Ishikawa (cell line): ENCODE results near the gene SLC25A28.

Experiments used
- EP300 ChIP-seq: IDR thresholded peaks from 2 replicates; pipeline ENCODE4 v1.6.1; 2012; ENCODE audit warnings: borderline replicate concordance
- REST ChIP-seq: IDR thresholded peaks from 2 replicates; pipeline ENCODE4 v1.6.1; 2012; ENCODE audit warnings: low read depth, mild to moderate bottlenecking
- TEAD4 ChIP-seq: IDR thresholded peaks from 2 replicates; pipeline ENCODE4 v1.6.1; 2012
- YY1 ChIP-seq: IDR thresholded peaks from 2 replicates; pipeline ENCODE4 v1.6.1; 2012; ENCODE audit warnings: low read depth
- ZBTB7A ChIP-seq: IDR thresholded peaks from 2 replicates; pipeline ENCODE4 v1.6.1; 2012; ENCODE audit warnings: low read depth

- TF ChIP-seq TEAD4 (no peak), ZBTB7A (no peak), EP300 (no peak), REST (no peak), YY1 (no peak)
These were observed 46.4 kb downstream of the SLC25A28 start for GRCh38 chr10:99573790-99574189.
